ENCODE results near the gene AGXT.

The AGXT gene

GRCh38 chr2:240926516-240927389 is 58.1 kb downstream of the AGXT start:
- no peak for DNase-seq (ENCODE audit: low spot score)

- no peak for DNase-seq (ENCODE audit: low spot score)
Observed at GRCh38 chr2:240927390-240927781, 58.8 kb downstream of the AGXT start.

GRCh38 chr2:240928476-240929363 is 60.1 kb downstream of the AGXT start:
- no peak for DNase-seq (ENCODE audit: low spot score)

- DNase-seq (ENCODE audit: low spot score): no peak
Observed at GRCh38 chr2:240929364-240930095, 60.9 kb downstream of the AGXT start.

All from SK-N-DZ (cell line).